ENCODE data around the gene GRM2. TPM values are rescaled to one million over a fixed set of nuclear protein-coding genes. Genes with fewer than 3 reads are reported as not detected.

The GRM2 gene
- total RNA-seq, 1 donor from 2014 or later, result 134 TPM

DNA sequence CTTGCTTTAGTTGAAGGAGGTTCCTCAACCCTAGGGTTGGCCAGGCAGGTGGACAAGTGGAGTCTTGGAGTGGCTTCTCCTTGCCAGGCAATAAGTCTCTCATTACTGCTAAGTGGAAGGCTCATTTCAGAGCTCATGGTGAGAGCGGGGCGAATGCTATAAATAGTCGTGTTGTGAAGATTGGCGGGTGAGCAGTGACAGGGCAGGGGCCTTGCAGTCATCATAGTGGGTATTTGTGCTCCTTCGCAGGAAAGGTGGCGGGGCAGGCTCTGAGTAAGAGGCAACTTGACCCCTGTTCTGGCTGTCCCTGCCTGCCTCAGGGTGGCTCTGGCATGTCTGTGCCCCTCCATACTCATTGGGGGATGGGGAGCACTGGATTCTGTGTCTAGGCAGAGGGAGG is 8.7 kb upstream of the GRM2 start:
- Mint-ChIP-seq H3K27ac (ENCODE audit: unreplicated experiment) (no peak overlapping the region), H3K9me3 (ENCODE audit: unreplicated experiment) (peaks cover 2% of the 10 kb centered on the region), H3K4me3 (ENCODE audit: unreplicated experiment) (peak overlapping the region; percentile 36), H3K36me3 (ENCODE audit: unreplicated experiment) (no peaks in the 10 kb centered on the region), H3K27me3 (ENCODE audit: unreplicated experiment) (peaks cover 4% of the 10 kb centered on the region), H3K4me1 (ENCODE audit: low read depth, unreplicated experiment) (peaks cover 18% of the 10 kb centered on the region)
- TF ChIP-seq, protein P1, sequence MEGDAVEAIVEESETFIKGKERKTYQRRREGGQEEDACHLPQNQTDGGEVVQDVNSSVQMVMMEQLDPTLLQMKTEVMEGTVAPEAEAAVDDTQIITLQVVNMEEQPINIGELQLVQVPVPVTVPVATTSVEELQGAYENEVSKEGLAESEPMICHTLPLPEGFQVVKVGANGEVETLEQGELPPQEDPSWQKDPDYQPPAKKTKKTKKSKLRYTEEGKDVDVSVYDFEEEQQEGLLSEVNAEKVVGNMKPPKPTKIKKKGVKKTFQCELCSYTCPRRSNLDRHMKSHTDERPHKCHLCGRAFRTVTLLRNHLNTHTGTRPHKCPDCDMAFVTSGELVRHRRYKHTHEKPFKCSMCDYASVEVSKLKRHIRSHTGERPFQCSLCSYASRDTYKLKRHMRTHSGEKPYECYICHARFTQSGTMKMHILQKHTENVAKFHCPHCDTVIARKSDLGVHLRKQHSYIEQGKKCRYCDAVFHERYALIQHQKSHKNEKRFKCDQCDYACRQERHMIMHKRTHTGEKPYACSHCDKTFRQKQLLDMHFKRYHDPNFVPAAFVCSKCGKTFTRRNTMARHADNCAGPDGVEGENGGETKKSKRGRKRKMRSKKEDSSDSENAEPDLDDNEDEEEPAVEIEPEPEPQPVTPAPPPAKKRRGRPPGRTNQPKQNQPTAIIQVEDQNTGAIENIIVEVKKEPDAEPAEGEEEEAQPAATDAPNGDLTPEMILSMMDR (IDR thresholded peaks at IDR 0.05; ENCODE audit: partially characterized antibody, unreplicated experiment), result no peak
- no peak for DNase-seq

DNA sequence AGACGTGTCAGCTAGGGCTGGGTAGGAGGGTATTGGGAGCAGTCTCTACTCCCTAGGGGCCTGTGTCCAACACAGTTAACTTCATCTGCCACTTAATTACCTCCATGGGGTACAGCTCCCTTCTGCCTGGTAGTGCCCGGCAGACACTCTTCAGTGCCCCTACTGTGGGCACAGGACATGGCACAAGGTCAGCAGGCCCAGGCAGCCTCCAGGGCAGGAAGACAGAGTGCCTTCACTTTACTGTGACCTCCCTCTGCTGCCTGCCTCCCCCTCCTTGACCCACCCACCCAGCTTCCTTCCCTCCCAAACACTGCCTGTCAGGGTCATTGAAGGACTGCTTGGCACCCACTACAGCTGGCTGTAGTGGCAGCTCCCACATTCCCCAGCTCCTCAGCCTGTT is 6.5 kb upstream of the GRM2 start:
- peaks cover 9% of the 10 kb centered on the region for H3K9me3 Mint-ChIP-seq (ENCODE audit: unreplicated experiment)
- H3K4me3 Mint-ChIP-seq (ENCODE audit: unreplicated experiment), result no peak overlapping the region
- TF ChIP-seq, protein P1 (IDR thresholded peaks at IDR 0.05; ENCODE audit: partially characterized antibody, unreplicated experiment), result no peak
- no peak for DNase-seq
- H3K27ac Mint-ChIP-seq (ENCODE audit: unreplicated experiment), result no peak overlapping the region
- H3K27me3 Mint-ChIP-seq (ENCODE audit: unreplicated experiment), result peaks cover 7% of the 10 kb centered on the region
- H3K4me1 Mint-ChIP-seq (ENCODE audit: low read depth, unreplicated experiment), result peaks cover 31% of the 10 kb centered on the region
- no peaks in the 10 kb centered on the region for H3K36me3 Mint-ChIP-seq (ENCODE audit: unreplicated experiment)

DNA sequence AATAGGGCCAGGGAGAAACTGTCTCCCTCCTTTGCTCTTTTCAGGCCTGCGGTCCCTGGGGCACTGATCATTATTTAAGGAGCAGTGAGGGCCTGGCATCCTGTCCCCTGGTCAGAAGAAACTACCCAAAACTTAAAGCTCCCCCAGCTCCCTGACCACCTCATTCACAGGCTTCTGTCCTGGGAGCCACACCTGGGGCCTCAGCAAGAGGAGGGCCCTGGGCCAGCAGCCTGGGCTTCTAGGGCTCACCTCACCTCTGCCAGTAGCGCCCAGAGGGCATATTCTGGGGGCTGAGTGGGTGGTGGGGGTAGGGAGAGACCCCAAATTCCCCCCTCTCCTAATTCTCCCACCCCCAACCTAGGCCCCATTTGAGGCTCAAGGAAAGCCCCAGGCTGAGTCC is 4.7 kb upstream of the GRM2 start:
- Mint-ChIP-seq H3K36me3 (ENCODE audit: unreplicated experiment) (no peaks in the 10 kb centered on the region), H3K27me3 (ENCODE audit: unreplicated experiment) (peaks cover 9% of the 10 kb centered on the region), H3K9me3 (ENCODE audit: unreplicated experiment) (peaks cover 10% of the 10 kb centered on the region), H3K27ac (ENCODE audit: unreplicated experiment) (no peak overlapping the region), H3K4me1 (ENCODE audit: low read depth, unreplicated experiment) (peaks cover 35% of the 10 kb centered on the region), H3K4me3 (ENCODE audit: unreplicated experiment) (no peak overlapping the region)
- TF ChIP-seq, protein P1 (IDR thresholded peaks at IDR 0.05; ENCODE audit: partially characterized antibody, unreplicated experiment), result no peak
- no peak for DNase-seq

DNA sequence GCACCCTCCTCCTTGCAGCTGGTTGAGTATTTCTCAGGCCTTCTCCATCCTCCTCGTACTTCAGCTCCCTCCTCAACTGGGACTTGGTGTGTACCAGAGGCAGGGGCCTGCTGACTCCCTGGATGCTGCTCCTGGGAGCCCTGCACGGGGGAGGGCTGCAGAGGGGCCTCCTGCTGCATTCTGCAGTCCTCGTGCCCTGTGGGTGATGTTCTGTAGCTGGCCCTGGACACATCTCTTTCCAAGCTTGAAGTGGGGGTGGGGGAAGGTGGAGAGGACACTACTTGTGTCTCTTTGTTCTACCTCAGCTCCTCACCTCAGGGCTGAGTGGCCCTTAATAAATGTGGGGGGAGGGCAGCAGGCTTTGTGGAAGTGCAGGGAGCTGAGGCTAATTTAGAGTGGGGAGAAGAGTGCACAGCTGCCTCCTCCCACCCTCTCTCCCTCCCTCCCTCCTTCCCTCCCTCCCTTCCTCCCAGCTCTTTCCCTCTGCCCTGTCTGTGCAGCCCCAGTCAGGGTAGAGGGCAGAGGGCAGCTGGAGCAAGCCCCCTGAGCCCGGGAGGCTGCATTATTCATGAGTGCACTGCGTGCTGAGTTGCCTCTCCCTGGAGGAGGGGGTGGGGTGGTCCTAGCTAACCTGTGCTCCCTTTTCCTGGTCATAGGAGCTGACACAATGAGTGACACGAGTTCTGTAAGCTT is 3.7 kb upstream of the GRM2 start:
- peak overlapping the region; percentile 97 for H3K27ac Mint-ChIP-seq (ENCODE audit: unreplicated experiment)
- peak overlapping the region; percentile 80 for H3K4me3 Mint-ChIP-seq (ENCODE audit: unreplicated experiment)
- DNase-seq, result peak; percentile 87
- H3K27me3 Mint-ChIP-seq (ENCODE audit: unreplicated experiment), result peaks cover 15% of the 10 kb centered on the region
- H3K4me1 Mint-ChIP-seq (ENCODE audit: low read depth, unreplicated experiment), result peaks cover 35% of the 10 kb centered on the region
- TF ChIP-seq, protein P1 (IDR thresholded peaks at IDR 0.05; ENCODE audit: partially characterized antibody, unreplicated experiment), result no peak
- H3K36me3 Mint-ChIP-seq (ENCODE audit: unreplicated experiment), result no peaks in the 10 kb centered on the region
- H3K9me3 Mint-ChIP-seq (ENCODE audit: unreplicated experiment), result peaks cover 17% of the 10 kb centered on the region

DNA sequence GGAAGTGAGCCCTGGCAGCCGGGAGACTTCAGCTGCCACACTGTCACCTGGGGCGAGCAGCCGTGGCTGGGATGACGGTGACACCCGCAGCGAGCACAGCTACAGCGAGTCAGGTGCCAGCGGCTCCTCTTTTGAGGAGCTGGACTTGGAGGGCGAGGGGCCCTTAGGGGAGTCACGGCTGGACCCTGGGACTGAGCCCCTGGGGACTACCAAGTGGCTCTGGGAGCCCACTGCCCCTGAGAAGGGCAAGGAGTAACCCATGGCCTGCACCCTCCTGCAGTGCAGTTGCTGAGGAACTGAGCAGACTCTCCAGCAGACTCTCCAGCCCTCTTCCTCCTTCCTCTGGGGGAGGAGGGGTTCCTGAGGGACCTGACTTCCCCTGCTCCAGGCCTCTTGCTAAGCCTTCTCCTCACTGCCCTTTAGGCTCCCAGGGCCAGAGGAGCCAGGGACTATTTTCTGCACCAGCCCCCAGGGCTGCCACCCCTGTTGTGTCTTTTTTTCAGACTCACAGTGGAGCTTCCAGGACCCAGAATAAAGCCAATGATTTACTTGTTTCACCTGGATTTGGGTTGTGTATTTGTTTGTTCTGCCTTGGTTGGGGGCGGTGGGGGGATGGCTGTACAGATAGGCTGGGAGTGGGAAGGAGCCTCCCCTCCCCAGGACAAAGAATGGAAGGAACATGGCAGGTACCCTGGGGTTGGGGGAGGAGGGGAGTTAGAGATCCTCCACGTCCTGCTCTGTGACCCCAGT is 2.9 kb upstream of the GRM2 start:
- TF ChIP-seq, protein P1 (IDR thresholded peaks at IDR 0.05; ENCODE audit: partially characterized antibody, unreplicated experiment), result no peak
- Mint-ChIP-seq H3K27me3 (ENCODE audit: unreplicated experiment) (peaks cover 15% of the 10 kb centered on the region), H3K4me3 (ENCODE audit: unreplicated experiment) (peak overlapping the region; percentile 72), H3K4me1 (ENCODE audit: low read depth, unreplicated experiment) (peaks cover 38% of the 10 kb centered on the region), H3K9me3 (ENCODE audit: unreplicated experiment) (peaks cover 15% of the 10 kb centered on the region), H3K36me3 (ENCODE audit: unreplicated experiment) (no peaks in the 10 kb centered on the region), H3K27ac (ENCODE audit: unreplicated experiment) (peak overlapping the region; percentile 85)
- DNase-seq, result peak; percentile 53
